ENCODE results near the gene LCTL. TPM values are rescaled to one million over a fixed set of nuclear protein-coding genes. Genes with fewer than 3 reads are reported as not detected.

LCTL gene
- total RNA-seq, 1 experiment from 2014 or later: not detected

DNA sequence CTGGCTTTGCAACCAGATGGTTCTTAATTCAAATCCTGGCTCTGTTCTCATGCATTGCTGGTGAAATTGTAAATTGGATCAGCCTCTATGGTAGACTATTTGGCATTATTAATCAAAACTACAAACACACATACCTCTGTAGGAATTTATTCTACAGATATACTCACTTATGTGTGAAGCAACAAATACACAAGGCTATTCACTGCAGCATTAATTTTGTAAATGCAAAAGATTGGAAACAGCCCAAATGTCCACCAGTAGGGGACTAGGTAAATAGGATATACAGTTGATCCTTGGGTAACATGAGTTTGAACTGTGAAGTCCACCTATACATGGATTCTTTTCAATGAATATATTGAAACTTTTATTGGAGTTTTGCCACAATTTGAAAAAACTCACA is 29.5 kb upstream of the LCTL start:
- ATAC-seq (no peak), DNase-seq (ENCODE audit: low read depth, low spot score) (no peak)
- Histone ChIP-seq H3K27ac (ENCODE audit: low read length) (no peak overlapping the region), H3K4me3 (ENCODE audit: low read depth in 2 of 2, low read length in 2 of 2) (no peak overlapping the region), H3K4me1 (ENCODE audit: control insufficient read depth, insufficient read depth, low read length) (peaks cover 15% of the 10 kb centered on the region), H3K9me3 (ENCODE audit: control insufficient read depth, insufficient read depth, low read depth, low read length) (no peaks in the 10 kb centered on the region), H3K27me3 (ENCODE audit: control insufficient read depth, insufficient read depth, low read length) (no peaks in the 10 kb centered on the region), H3K36me3 (ENCODE audit: control insufficient read depth, insufficient read depth, low read length) (no peaks in the 10 kb centered on the region)
- TF ChIP-seq TCF7L2 (IDR thresholded peaks at IDR 0.05; ENCODE audit: low read depth, low read length) (no peak), SIN3A (IDR thresholded peaks at IDR 0.05; ENCODE audit: borderline replicate concordance, insufficient read depth, low read depth, low read length) (no peak), POLR2AphosphoS5 (IDR thresholded peaks at IDR 0.05; ENCODE audit: low read depth, low read length) (no peak)
- TF ChIP-seq, protein P1, sequence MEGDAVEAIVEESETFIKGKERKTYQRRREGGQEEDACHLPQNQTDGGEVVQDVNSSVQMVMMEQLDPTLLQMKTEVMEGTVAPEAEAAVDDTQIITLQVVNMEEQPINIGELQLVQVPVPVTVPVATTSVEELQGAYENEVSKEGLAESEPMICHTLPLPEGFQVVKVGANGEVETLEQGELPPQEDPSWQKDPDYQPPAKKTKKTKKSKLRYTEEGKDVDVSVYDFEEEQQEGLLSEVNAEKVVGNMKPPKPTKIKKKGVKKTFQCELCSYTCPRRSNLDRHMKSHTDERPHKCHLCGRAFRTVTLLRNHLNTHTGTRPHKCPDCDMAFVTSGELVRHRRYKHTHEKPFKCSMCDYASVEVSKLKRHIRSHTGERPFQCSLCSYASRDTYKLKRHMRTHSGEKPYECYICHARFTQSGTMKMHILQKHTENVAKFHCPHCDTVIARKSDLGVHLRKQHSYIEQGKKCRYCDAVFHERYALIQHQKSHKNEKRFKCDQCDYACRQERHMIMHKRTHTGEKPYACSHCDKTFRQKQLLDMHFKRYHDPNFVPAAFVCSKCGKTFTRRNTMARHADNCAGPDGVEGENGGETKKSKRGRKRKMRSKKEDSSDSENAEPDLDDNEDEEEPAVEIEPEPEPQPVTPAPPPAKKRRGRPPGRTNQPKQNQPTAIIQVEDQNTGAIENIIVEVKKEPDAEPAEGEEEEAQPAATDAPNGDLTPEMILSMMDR (IDR thresholded peaks at IDR 0.05): no peak
- TF ChIP-seq, protein P2, sequence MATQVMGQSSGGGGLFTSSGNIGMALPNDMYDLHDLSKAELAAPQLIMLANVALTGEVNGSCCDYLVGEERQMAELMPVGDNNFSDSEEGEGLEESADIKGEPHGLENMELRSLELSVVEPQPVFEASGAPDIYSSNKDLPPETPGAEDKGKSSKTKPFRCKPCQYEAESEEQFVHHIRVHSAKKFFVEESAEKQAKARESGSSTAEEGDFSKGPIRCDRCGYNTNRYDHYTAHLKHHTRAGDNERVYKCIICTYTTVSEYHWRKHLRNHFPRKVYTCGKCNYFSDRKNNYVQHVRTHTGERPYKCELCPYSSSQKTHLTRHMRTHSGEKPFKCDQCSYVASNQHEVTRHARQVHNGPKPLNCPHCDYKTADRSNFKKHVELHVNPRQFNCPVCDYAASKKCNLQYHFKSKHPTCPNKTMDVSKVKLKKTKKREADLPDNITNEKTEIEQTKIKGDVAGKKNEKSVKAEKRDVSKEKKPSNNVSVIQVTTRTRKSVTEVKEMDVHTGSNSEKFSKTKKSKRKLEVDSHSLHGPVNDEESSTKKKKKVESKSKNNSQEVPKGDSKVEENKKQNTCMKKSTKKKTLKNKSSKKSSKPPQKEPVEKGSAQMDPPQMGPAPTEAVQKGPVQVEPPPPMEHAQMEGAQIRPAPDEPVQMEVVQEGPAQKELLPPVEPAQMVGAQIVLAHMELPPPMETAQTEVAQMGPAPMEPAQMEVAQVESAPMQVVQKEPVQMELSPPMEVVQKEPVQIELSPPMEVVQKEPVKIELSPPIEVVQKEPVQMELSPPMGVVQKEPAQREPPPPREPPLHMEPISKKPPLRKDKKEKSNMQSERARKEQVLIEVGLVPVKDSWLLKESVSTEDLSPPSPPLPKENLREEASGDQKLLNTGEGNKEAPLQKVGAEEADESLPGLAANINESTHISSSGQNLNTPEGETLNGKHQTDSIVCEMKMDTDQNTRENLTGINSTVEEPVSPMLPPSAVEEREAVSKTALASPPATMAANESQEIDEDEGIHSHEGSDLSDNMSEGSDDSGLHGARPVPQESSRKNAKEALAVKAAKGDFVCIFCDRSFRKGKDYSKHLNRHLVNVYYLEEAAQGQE (IDR thresholded peaks at IDR 0.05; ENCODE audit: insufficient read depth in 1 of 2, low read depth in 2 of 2, low read length in 1 of 2): no peak
- CTCF ChIA-PET: no interaction called here
- in situ Hi-C loops (cut with HindIII; ENCODE audit: low pct_unique_long_range_greater_than_20kb, low sequenced_read_pairs) (no loop called here), intact Hi-C loops (cut with micrococcal nuclease; ENCODE audit: unreplicated experiment) (no loop called here)
- BruUV-seq (replicated peaks): no TSS peak
- POLR2A ChIA-PET: interaction anchor here (0.5 kb wide), 1 partner anchor 415 kb away, joined by 5 read pairs; no protein-coding TSS in a partner anchor

DNA sequence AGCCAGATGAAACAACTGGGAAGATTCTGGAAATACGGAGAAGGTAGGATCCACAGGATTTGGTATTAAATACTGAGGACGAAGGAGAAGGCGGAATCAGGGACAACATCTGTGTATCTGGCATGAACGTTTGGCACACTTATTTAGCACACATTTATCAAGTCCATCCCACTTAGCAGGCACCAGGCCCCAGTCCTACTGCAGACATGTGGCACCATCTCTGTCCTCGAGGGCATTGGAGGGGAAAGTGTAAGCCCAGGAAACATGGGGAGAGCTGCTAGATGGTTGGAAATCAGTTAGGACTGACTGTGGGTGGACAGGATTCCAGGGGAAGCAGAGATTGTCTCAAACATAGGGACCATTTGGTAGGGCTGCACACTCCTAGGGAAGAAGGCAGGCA is 29.0 kb upstream of the LCTL start:
- H3K4me3 ChIP-seq (ENCODE audit: low read depth in 2 of 2, low read length in 2 of 2): no peak overlapping the region
- POLR2A ChIA-PET: no interaction called here
- H3K27me3 ChIP-seq (ENCODE audit: control insufficient read depth, insufficient read depth, low read length): no peaks in the 10 kb centered on the region
- in situ Hi-C loops (cut with HindIII; ENCODE audit: low pct_unique_long_range_greater_than_20kb, low sequenced_read_pairs) (no loop called here), intact Hi-C loops (cut with micrococcal nuclease; ENCODE audit: unreplicated experiment) (no loop called here)
- CTCF ChIA-PET: no interaction called here
- H3K4me1 ChIP-seq (ENCODE audit: control insufficient read depth, insufficient read depth, low read length): peaks cover 15% of the 10 kb centered on the region
- H3K36me3 ChIP-seq (ENCODE audit: control insufficient read depth, insufficient read depth, low read length): no peaks in the 10 kb centered on the region
- DNase-seq (ENCODE audit: low read depth, low spot score): no peak
- no TSS peak for BruUV-seq (replicated peaks)
- TF ChIP-seq SIN3A (IDR thresholded peaks at IDR 0.05; ENCODE audit: borderline replicate concordance, insufficient read depth, low read depth, low read length): no peak
- no peak for TF ChIP-seq POLR2AphosphoS5 (IDR thresholded peaks at IDR 0.05; ENCODE audit: low read depth, low read length)
- TF ChIP-seq TCF7L2 (IDR thresholded peaks at IDR 0.05; ENCODE audit: low read depth, low read length): no peak
- TF ChIP-seq, protein P1 (IDR thresholded peaks at IDR 0.05): no peak
- TF ChIP-seq, protein P2 (IDR thresholded peaks at IDR 0.05; ENCODE audit: insufficient read depth in 1 of 2, low read depth in 2 of 2, low read length in 1 of 2): no peak
- no peak for ATAC-seq
- H3K9me3 ChIP-seq (ENCODE audit: control insufficient read depth, insufficient read depth, low read depth, low read length): no peaks in the 10 kb centered on the region
- H3K27ac ChIP-seq (ENCODE audit: low read length): no peak overlapping the region
